DOHH2 (cell line): ENCODE results near the gene MRPS18B.

ENCODE experiments used
- H3F3A ChIP-seq: fragments of 200-600 bp; sonication (generic), shearing (Covaris generic); 2 replicates; pipeline ENCODE4 v1.6.0; 2016; ENCODE audit warnings: antibody characterized with exemption, mild to moderate bottlenecking; ENCODE audit not compliant: control insufficient read depth, insufficient read depth
- H3K27ac ChIP-seq: fragments of 200-600 bp; sonication (generic); 2 replicates; pipeline ENCODE4 v1.5.1; 2014; ENCODE audit warnings: low read depth, mild to moderate bottlenecking, low read length, moderate library complexity
- H3K27me3 ChIP-seq: fragments of 200-600 bp; sonication (generic); 2 replicates; pipeline ENCODE4 v1.6.1; 2014; ENCODE audit warnings: mild to moderate bottlenecking, low read length, mixed read lengths; ENCODE audit not compliant: control insufficient read depth
- H3K36me3 ChIP-seq: fragments of 200-600 bp; sonication (generic); 2 replicates; pipeline ENCODE4 v1.6.1; 2014; ENCODE audit warnings: mild to moderate bottlenecking, low read length, moderate library complexity, mixed read lengths; ENCODE audit not compliant: control insufficient read depth
- H3K4me1 ChIP-seq: fragments of 200-600 bp; sonication (generic); 2 replicates; pipeline ENCODE4 v1.6.1; 2014; ENCODE audit warnings: mild to moderate bottlenecking, low read length, mixed read lengths; ENCODE audit not compliant: control insufficient read depth
- H3K4me2 ChIP-seq: fragments of 200-600 bp; sonication (generic); 2 replicates; pipeline ENCODE4 v1.6.0; 2014; ENCODE audit warnings: mild to moderate bottlenecking, low read length, moderate library complexity
- H3K4me3 ChIP-seq: fragments of 200-600 bp; sonication (generic); 2 replicates; pipeline ENCODE4 v1.5.1; 2014; ENCODE audit warnings: mild to moderate bottlenecking, low read length, mixed read lengths
- H3K79me2 ChIP-seq: fragments of 200-600 bp; sonication (generic); 2 replicates; pipeline ENCODE4 v1.6.1; 2014; ENCODE audit warnings: mild to moderate bottlenecking, low read length, mixed read lengths; ENCODE audit not compliant: control insufficient read depth
- H3K9me2 ChIP-seq: fragments of 200-600 bp; sonication (generic); replicated peaks from 2 replicates; pipeline ENCODE4 v1.6.1; 2014; ENCODE audit warnings: mild to moderate bottlenecking, low read length, mixed read lengths; ENCODE audit not compliant: control insufficient read depth
- H3K9me3 ChIP-seq: fragments of 200-600 bp; sonication (generic); 2 replicates; pipeline ENCODE4 v1.6.1; 2014; ENCODE audit warnings: antibody characterized with exemption, low read length, mixed read lengths; ENCODE audit not compliant: control insufficient read depth, insufficient read depth
- H4K20me1 ChIP-seq: fragments of 200-600 bp; sonication (generic); 2 replicates; pipeline ENCODE4 v1.6.0; 2014; ENCODE audit warnings: low read depth, mild to moderate bottlenecking, antibody characterized with exemption, low read length, moderate library complexity; ENCODE audit not compliant: control insufficient read depth, insufficient read depth
- CTCF ChIP-seq: fragments of 200-600 bp; sonication (generic); IDR thresholded peaks from one replicate; pipeline ENCODE4 v1.5.1; 2014; ENCODE audit warnings: antibody characterized with exemption, mild to moderate bottlenecking, low read depth, low read length; ENCODE audit not compliant: poor library complexity, severe bottlenecking
- EZH2phosphoT487 ChIP-seq: fragments of 200-600 bp; sonication (generic); IDR thresholded peaks from 2 replicates; pipeline ENCODE4 v1.6.1; 2017; ENCODE audit warnings: borderline replicate concordance, mild to moderate bottlenecking, antibody characterized with exemption, low read length, moderate library complexity, mixed read lengths

Gene MRPS18B

GRCh38 chr6:30572148-30572547 lies 45.5 kb upstream of the MRPS18B start:
- Histone ChIP-seq H3K79me2 (peaks cover 62% of the 10 kb centered on the region), H3K27me3 (no peaks in the 10 kb centered on the region), H3K36me3 (peaks cover 43% of the 10 kb centered on the region), H3K4me2 (peak overlapping the region; percentile 85), H3K27ac (peak overlapping the region; percentile 59), H4K20me1 (peaks cover 28% of the 10 kb centered on the region), H3K4me3 (peak overlapping the region; percentile 87), H3K4me1 (peaks cover 41% of the 10 kb centered on the region), H3K9me3 (no peaks in the 10 kb centered on the region), H3K9me2 (no peaks in the 10 kb centered on the region), H3F3A (no peaks in the 10 kb centered on the region)
- no peak for TF ChIP-seq CTCF
- no peak for TF ChIP-seq EZH2phosphoT487

GRCh38 chr6:30573113-30573512 lies 44.5 kb upstream of the MRPS18B start:
- no peak for TF ChIP-seq EZH2phosphoT487
- no peak for TF ChIP-seq CTCF
- no peaks in the 10 kb centered on the region for H3F3A ChIP-seq
- peaks cover 28% of the 10 kb centered on the region for H4K20me1 ChIP-seq
- H3K36me3 ChIP-seq: peaks cover 53% of the 10 kb centered on the region
- peaks cover 41% of the 10 kb centered on the region for H3K4me1 ChIP-seq
- peak overlapping the region; percentile 85 for H3K4me2 ChIP-seq
- H3K9me2 ChIP-seq: no peaks in the 10 kb centered on the region
- no peaks in the 10 kb centered on the region for H3K9me3 ChIP-seq
- peaks cover 71% of the 10 kb centered on the region for H3K79me2 ChIP-seq
- peak overlapping the region; percentile 87 for H3K4me3 ChIP-seq
- no peak overlapping the region for H3K27ac ChIP-seq
- H3K27me3 ChIP-seq: no peaks in the 10 kb centered on the region

- H3F3A ChIP-seq: no peaks in the 10 kb centered on the region
- H3K79me2 ChIP-seq: peaks cover 49% of the 10 kb centered on the region
- TF ChIP-seq CTCF: no peak
- TF ChIP-seq EZH2phosphoT487: no peak
- no peaks in the 10 kb centered on the region for H3K9me3 ChIP-seq
- H3K4me1 ChIP-seq: peaks cover 15% of the 10 kb centered on the region
- no peak overlapping the region for H3K27ac ChIP-seq
- H4K20me1 ChIP-seq: peaks cover 15% of the 10 kb centered on the region
- H3K4me2 ChIP-seq: no peak overlapping the region
- no peaks in the 10 kb centered on the region for H3K27me3 ChIP-seq
- H3K4me3 ChIP-seq: no peak overlapping the region
- peaks cover 86% of the 10 kb centered on the region for H3K36me3 ChIP-seq
- no peaks in the 10 kb centered on the region for H3K9me2 ChIP-seq
Observed at GRCh38 chr6:30578051-30578450, 39.6 kb upstream of the MRPS18B start.
